ENCODE results near the gene AMPD3.

- TF ChIP-seq POLR2AphosphoS5 (IDR thresholded peaks at IDR 0.05; ENCODE audit: borderline replicate concordance, low read depth, low read length) (peak; percentile 84; the same call in 1 of the 2 replicates), EZH2 (IDR thresholded peaks at IDR 0.05) (no peak)
Measured at GRCh38 chr11:10556590-10556989, 101.5 kb downstream of the AMPD3 start.
